Measurements from ENCODE around the gene ADAM12.

DNA sequence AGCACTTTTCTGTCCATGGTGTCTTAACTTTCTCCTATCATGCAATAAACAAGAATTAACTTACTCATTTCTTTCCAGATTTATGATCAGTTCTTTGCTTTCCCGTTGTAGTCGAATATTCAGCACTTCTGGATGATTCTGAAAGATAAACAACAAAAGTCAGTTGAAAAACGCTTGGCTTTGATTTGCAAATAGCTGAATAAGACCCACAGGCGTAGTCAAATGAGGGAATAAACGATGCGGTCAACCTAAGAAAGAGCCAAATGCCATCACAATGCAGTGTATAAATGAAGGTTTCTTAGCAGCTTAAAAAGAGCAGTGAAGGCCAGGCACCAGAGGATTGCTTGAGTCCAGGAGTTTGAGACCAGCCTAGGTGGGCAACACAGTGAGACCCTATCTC is 109.4 kb downstream of the ADAM12 start:
- TF ChIP-seq, protein P1, sequence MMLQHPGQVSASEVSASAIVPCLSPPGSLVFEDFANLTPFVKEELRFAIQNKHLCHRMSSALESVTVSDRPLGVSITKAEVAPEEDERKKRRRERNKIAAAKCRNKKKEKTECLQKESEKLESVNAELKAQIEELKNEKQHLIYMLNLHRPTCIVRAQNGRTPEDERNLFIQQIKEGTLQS (IDR thresholded peaks at IDR 0.05; ENCODE audit: borderline replicate concordance, extremely low read depth, low read depth, low read length), result no peak
- TF ChIP-seq KDM1A (IDR thresholded peaks at IDR 0.05; ENCODE audit: borderline replicate concordance) (no peak), CTCF (IDR thresholded peaks at IDR 0.05 in 2 of 3, conservative IDR thresholded peaks at IDR 0.05 in 1 of 3; ENCODE audit: control insufficient read depth in 2 of 3, extremely low read depth in 1 of 3, insufficient read depth in 1 of 3, low read depth in 3 of 3, low read length in 3 of 3) (no peak), ZNF384 (IDR thresholded peaks at IDR 0.05; ENCODE audit: borderline replicate concordance, low read depth, low read length) (no peak), RFX5 (IDR thresholded peaks at IDR 0.05; ENCODE audit: low read depth, low read length) (no peak), FOS (IDR thresholded peaks at IDR 0.05; ENCODE audit: borderline replicate concordance, extremely low read depth, insufficient read length) (no peak), IKZF2 (IDR thresholded peaks at IDR 0.05) (no peak), POLR2A (IDR thresholded peaks at IDR 0.05; ENCODE audit: low read depth, low read length) (no peak), RCOR1 (conservative IDR thresholded peaks at IDR 0.05; ENCODE audit: low read depth, low read length) (no peak), BACH1 (IDR thresholded peaks at IDR 0.05; ENCODE audit: borderline replicate concordance) (no peak)
- TF ChIP-seq, protein P2, sequence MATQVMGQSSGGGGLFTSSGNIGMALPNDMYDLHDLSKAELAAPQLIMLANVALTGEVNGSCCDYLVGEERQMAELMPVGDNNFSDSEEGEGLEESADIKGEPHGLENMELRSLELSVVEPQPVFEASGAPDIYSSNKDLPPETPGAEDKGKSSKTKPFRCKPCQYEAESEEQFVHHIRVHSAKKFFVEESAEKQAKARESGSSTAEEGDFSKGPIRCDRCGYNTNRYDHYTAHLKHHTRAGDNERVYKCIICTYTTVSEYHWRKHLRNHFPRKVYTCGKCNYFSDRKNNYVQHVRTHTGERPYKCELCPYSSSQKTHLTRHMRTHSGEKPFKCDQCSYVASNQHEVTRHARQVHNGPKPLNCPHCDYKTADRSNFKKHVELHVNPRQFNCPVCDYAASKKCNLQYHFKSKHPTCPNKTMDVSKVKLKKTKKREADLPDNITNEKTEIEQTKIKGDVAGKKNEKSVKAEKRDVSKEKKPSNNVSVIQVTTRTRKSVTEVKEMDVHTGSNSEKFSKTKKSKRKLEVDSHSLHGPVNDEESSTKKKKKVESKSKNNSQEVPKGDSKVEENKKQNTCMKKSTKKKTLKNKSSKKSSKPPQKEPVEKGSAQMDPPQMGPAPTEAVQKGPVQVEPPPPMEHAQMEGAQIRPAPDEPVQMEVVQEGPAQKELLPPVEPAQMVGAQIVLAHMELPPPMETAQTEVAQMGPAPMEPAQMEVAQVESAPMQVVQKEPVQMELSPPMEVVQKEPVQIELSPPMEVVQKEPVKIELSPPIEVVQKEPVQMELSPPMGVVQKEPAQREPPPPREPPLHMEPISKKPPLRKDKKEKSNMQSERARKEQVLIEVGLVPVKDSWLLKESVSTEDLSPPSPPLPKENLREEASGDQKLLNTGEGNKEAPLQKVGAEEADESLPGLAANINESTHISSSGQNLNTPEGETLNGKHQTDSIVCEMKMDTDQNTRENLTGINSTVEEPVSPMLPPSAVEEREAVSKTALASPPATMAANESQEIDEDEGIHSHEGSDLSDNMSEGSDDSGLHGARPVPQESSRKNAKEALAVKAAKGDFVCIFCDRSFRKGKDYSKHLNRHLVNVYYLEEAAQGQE (IDR thresholded peaks at IDR 0.05; ENCODE audit: low read depth, low read length), result no peak

Measured in GM12878 (cell line).